ENCODE results near the gene PCNX4.
A peak's percentile ranks its signal among the peaks of the same experiment; 100 is the strongest.
"Not testable (repeated sequence)": the region's sequence is repeated elsewhere in the genome, so short reads cannot be mapped to it uniquely, and the experiment has no call there.

PCNX4 gene
- total RNA-seq = 33.6 to 144 (median 71.9) reads per million in 9 experiments

DNA sequence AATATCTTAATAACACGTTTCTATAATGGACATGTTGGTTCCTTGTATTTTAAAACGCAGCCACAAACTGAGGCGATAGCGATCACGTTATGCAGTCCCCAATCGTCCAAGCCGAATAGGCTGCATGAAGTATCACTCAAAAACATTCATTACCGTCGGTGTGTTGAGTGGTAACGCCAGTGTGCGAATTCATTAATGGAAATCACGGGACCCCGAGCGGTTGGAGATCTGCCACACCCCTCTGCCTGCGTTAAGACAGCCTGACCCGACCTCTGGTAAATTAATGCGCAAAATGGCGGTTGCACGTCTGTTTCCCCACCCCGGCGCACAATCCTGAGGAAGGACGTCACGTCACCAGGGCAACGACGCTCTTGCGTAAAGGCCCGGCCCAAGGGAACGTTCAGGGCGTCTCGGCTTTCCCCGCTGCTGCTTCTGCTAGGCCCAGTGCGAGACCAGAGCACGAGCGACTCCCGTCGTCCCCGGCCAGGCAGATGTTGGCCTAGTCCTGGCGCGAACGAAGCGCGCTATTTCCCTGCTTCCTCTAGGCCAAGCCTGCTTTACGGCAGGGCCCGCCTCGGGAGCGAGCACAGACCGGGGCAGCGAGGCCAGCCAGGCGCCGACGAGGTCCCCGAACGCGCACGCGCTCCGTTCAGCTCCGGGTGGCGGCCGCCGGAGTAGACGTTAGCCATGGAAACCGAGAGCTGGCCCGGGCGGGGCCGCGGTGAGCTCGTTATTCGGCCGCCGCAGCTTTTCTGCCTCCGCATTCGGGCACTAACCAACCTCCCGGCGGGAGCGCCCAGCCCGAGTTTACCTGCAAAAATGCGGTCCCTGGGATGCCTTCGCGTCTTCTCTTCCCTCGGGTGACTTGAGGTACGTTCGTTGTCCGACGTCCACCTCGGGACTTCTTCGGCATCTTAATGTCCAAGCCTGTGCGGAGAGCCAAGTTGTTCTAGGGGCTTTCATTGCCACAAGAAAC lies at the start of gene PCNX4:
TSS of gene PCNX4 (plus strand) at position 374 of the 976 bp plus-strand sequence. CDS start 15,716 bp downstream, outside the sequence.
- ATAC-seq (replicated peaks) (peak; percentile 88), DNase-seq (peak; percentile 90 to 91 (median 91))
- Mint-ChIP-seq H3K27ac (peak within 1 kb of the TSS; percentile 97), H3K4me1 (ENCODE audit: low read depth in 2 of 2) (peaks cover 23 to 40% of the 10 kb centered on the region in 2 donors), H3K9me3 (peaks cover 0 to 6% of the 10 kb centered on the region in 2 donors), H3K27me3 (no peaks in the 10 kb centered on the region), H3K4me3 (peak within 1 kb of the TSS; percentile 88 to 91), H3K36me3 (ENCODE audit: insufficient read depth) (peaks cover 15% of the 10 kb centered on the region)

DNA sequence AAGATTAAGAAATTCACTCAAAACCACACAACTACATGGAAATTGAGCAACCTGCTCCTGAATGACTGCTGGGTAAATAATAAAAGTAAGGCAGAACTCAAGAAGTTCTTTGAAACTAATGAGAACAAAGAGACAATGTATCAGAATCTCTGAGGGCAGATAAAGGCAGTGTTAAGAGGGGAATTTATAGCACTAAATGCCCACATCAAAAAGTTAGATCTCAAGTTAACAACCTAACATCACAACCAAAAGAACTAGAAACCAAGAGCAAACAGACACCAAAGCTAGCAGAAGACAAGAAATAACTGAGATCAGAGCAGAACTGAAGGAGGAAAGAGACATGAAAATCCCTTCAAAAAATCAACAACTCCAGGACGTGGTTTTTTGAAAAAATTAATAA lies 43.7 kb upstream of the PCNX4 start:
- not testable (repeated sequence) for H3K36me3 Mint-ChIP-seq (ENCODE audit: insufficient read depth); H3K27ac Mint-ChIP-seq; H3K9me3 Mint-ChIP-seq; ATAC-seq (replicated peaks); H3K4me1 Mint-ChIP-seq (ENCODE audit: low read depth in 2 of 2); H3K4me3 Mint-ChIP-seq; DNase-seq
- peaks cover 60 to 64% of the 10 kb centered on the region in 2 donors for H3K27me3 Mint-ChIP-seq

DNA sequence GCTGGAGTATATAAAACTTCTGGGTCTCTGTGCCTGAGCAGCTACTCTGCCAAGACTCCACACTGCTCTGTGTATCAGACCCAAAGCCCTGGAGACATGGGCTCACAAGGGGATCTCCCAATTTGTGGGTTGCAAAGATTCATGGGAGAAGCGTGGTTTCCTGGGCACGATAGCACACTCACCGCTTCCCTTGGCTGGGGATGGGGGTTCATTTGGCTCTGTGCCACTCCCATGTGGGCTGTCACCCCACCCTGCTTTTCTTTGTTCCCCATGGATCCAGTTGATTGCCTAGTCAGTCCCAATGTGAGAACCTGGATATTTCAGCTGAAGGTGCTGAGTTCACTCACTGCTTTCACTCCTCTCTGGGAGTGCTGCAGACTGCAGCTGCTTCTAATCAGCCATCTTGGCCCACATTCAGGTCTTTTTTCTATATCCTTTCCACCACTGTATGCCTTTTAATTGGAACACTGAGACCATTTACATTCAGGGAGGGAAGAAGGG lies 40.0 kb upstream of the PCNX4 start:
- peak overlapping the region in 1 of 2 donors; percentile 49 for H3K27ac Mint-ChIP-seq
- peaks cover 34 to 42% of the 10 kb centered on the region in 2 donors for H3K27me3 Mint-ChIP-seq
- H3K4me1 Mint-ChIP-seq (ENCODE audit: low read depth in 2 of 2) = peaks cover 4 to 9% of the 10 kb centered on the region in 2 donors
- no peaks in the 10 kb centered on the region for H3K36me3 Mint-ChIP-seq (ENCODE audit: insufficient read depth)
- peak in 1 of 3 experiments; percentile 1 for DNase-seq
- no peaks in the 10 kb centered on the region for H3K9me3 Mint-ChIP-seq
- H3K4me3 Mint-ChIP-seq = peak overlapping the region in 1 of 2 donors; percentile 23
- ATAC-seq (replicated peaks) = peak; percentile 74

DNA sequence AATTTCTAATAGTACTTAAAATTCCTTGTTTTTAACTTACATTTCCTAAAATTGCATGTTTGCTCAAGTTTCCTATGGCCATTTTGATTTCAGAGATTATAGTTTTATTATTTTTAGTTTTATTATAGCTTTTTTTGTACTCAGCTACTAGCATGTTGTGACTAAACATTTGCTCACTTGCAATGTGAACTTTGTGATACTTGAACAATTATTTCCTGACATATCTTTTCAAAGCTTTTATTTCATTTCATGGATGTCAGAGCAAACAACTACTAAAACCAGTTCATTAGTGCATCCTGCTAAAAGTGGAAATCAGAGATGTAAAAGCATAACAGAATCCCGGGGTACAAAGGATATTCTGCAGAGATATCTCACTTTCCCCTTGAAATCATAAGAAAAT lies 33.6 kb upstream of the PCNX4 start:
- no peak for DNase-seq
- H3K9me3 Mint-ChIP-seq = no peaks in the 10 kb centered on the region
- ATAC-seq (replicated peaks) = no peak
- peaks cover 17 to 34% of the 10 kb centered on the region in 2 donors for H3K27me3 Mint-ChIP-seq
- H3K36me3 Mint-ChIP-seq (ENCODE audit: insufficient read depth) = no peaks in the 10 kb centered on the region
- H3K4me1 Mint-ChIP-seq (ENCODE audit: low read depth in 2 of 2) = no peaks in the 10 kb centered on the region
- no peak overlapping the region for H3K27ac Mint-ChIP-seq
- H3K4me3 Mint-ChIP-seq = no peak overlapping the region

DNA sequence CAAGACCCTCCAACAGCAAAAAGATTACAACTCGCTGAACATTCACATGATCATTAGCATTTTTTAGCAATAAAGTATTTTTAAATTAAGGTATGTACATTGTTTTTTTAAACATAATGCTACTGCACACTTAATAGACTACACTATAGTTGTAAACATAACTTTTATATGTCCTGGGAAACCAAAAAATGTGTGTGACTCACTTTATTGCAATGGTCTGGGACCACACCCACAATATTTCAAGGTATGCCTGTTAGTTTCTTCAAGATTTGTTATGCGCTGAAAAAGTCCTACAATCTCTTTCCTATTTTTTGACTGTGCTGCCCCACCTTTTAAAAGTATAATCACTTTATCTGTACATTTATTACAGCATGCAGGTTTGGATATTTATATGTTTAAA lies 30.4 kb upstream of the PCNX4 start:
- H3K27me3 Mint-ChIP-seq = peaks cover 10 to 16% of the 10 kb centered on the region in 2 donors
- H3K9me3 Mint-ChIP-seq = no peaks in the 10 kb centered on the region
- no peak for ATAC-seq (replicated peaks)
- no peaks in the 10 kb centered on the region for H3K4me1 Mint-ChIP-seq (ENCODE audit: low read depth in 2 of 2)
- no peaks in the 10 kb centered on the region for H3K36me3 Mint-ChIP-seq (ENCODE audit: insufficient read depth)
- H3K27ac Mint-ChIP-seq = no peak overlapping the region
- no peak overlapping the region for H3K4me3 Mint-ChIP-seq
- no peak for DNase-seq

DNA sequence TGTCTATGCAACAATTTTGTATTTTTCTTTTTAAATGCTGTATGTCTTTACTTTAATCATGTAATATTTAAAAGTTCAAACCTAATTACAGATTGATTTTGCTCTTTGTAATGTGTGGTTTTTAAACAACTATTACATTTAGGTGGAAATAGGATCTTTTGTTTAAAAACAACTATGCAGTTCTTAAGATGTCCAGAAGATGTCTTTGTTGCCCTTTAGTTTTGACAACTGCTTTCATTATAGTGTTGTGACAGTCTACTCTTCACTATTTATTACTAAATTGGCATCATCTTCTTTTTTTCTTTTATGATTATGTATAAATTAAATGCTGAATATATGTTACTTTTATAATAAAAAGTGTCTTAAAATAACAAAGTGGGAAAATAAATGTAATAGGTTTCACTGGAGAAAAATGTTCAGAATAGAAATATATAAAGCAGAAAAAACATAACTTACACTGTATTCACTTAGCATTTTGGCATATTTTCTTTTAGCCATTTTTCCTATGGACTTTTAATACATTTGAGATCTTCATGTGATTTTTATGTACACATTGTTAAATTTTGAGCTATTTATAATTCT lies 27.1 kb upstream of the PCNX4 start:
- no peak overlapping the region for H3K27ac Mint-ChIP-seq
- ATAC-seq (replicated peaks) = peak; percentile 79
- no peak for DNase-seq
- peaks cover 10 to 16% of the 10 kb centered on the region in 2 donors for H3K27me3 Mint-ChIP-seq
- H3K4me1 Mint-ChIP-seq (ENCODE audit: low read depth in 2 of 2) = no peaks in the 10 kb centered on the region
- no peaks in the 10 kb centered on the region for H3K9me3 Mint-ChIP-seq
- H3K4me3 Mint-ChIP-seq = no peak overlapping the region
- no peaks in the 10 kb centered on the region for H3K36me3 Mint-ChIP-seq (ENCODE audit: insufficient read depth)

DNA sequence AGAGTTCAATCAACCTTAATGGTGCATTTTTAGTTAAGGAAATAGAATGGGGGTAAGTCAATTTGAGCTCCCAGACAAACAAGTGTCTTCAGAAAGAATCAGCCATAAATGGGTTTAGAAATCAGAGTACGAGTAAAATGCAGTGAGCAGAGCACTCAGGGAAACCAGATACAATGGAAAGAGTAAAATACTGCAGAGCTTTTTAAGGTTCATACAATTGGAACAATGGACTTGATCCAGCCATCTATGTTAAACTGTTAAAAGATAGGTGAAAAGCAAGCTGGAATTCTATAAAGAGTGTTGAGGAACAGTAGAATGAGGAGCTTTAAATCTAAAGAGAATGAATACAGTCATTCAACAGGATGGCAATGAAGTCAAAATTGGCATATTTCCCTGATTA lies 23.8 kb upstream of the PCNX4 start:
- Mint-ChIP-seq H3K27me3 (peaks cover under 1 to 2% of the 10 kb centered on the region in 2 donors), H3K36me3 (ENCODE audit: insufficient read depth) (no peaks in the 10 kb centered on the region), H3K4me1 (ENCODE audit: low read depth in 2 of 2) (no peaks in the 10 kb centered on the region), H3K9me3 (no peaks in the 10 kb centered on the region), H3K4me3 (no peak overlapping the region), H3K27ac (no peak overlapping the region)
- ATAC-seq (replicated peaks) (no peak), DNase-seq (no peak)

DNA sequence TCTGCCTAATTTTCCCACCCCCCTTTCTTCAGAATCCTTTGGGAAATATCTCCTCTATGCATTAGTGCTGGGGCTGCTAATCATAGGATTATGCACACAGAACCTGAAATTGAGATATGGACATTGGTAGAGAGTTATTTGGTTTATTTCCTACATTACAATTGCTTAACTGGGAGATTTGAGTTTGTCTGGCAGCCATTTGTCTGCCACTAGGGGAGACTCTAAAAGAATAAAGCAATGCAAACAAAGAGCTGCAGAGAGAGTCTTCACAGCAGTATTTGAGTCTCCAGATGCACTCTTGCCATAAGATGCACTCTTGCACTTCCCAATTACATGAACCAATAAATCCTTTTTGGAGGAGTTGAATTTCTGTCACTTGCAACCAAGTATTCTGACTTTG lies 12.0 kb upstream of the PCNX4 start:
- Mint-ChIP-seq H3K4me1 (ENCODE audit: low read depth in 2 of 2) (no peaks in the 10 kb centered on the region), H3K27ac (no peak overlapping the region)
- no peak for DNase-seq

DNA sequence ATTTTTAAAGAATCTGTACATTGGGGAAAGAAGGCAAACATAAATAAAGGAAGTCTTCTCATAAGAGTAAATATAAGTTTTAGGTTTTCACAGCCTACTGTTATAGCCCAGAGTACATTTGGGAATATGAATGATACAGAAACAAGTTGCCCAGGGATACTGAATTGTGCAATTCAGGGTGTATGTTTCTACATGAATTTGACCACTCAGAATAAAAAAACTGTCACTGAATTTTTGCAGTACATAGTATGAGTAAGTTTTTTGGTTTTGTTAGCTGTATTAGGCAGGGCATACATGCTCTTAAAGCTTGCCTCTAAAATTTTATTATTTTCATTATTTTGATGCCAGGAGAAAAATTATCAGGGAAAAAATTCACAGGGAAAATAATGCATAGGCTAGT lies 6.6 kb upstream of the PCNX4 start:
- Mint-ChIP-seq H3K4me1 (ENCODE audit: low read depth in 2 of 2) (no peaks in the 10 kb centered on the region), H3K36me3 (ENCODE audit: insufficient read depth) (peaks cover 2% of the 10 kb centered on the region), H3K27me3 (peaks cover 0 to 6% of the 10 kb centered on the region in 2 donors), H3K4me3 (no peak overlapping the region), H3K27ac (no peak overlapping the region), H3K9me3 (no peaks in the 10 kb centered on the region)
- ATAC-seq (replicated peaks) (no peak), DNase-seq (no peak)

More for the DNA sequence above, 12.0 kb upstream of the PCNX4 start:
- no peak for ATAC-seq (replicated peaks)
- Mint-ChIP-seq H3K4me3 (no peak overlapping the region), H3K36me3 (ENCODE audit: insufficient read depth) (peaks cover 2% of the 10 kb centered on the region), H3K27me3 (peaks cover 23 to 27% of the 10 kb centered on the region in 2 donors), H3K9me3 (no peaks in the 10 kb centered on the region)

DNA sequence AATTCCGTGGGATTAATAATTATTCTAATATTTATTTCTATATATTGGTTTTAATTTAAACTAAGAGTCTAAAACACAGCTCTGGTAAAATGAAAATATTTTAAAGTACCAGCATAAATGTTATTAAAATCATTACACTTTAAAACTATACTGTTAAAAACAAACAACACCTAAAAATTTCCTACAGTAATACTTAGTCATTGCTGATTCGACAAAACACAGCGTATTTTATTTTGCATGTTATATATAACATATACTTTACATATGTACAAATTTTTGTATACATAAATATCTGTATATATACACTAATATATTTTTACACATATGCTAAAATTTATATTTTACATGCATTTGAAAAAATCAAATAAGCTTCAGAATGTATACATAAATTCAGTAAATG lies 6.0 kb upstream of the PCNX4 start:
- H3K27me3 Mint-ChIP-seq = peaks cover 0 to 6% of the 10 kb centered on the region in 2 donors
- no peaks in the 10 kb centered on the region for H3K4me1 Mint-ChIP-seq (ENCODE audit: low read depth in 2 of 2)
- H3K9me3 Mint-ChIP-seq = no peaks in the 10 kb centered on the region
- DNase-seq = no peak
- no peak overlapping the region for H3K27ac Mint-ChIP-seq
- ATAC-seq (replicated peaks) = no peak
- no peak overlapping the region for H3K4me3 Mint-ChIP-seq
- H3K36me3 Mint-ChIP-seq (ENCODE audit: insufficient read depth) = peaks cover 2% of the 10 kb centered on the region

DNA sequence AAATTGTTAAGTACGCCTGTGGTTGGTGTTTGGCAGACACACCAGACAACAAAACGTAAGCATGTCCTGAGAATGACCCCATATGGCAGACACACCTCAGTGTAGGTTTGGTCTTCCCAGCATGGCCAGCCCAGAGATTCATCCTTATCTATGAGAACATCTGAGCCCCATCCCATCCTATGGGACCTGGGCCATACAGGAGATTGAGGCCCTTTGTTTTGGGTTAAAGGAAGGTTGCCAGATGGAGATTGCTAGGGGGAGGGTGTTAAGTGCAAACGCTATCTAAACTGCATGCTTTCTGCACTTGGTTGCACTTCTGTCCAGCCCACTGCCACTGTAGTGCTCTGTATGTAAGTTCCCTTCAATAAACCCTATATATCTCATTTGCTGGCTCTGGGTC lies 4.1 kb upstream of the PCNX4 start:
- peaks cover 2 to 10% of the 10 kb centered on the region in 2 donors for H3K4me1 Mint-ChIP-seq (ENCODE audit: low read depth in 2 of 2)
- no peaks in the 10 kb centered on the region for H3K9me3 Mint-ChIP-seq
- H3K27me3 Mint-ChIP-seq = peaks cover 0 to 6% of the 10 kb centered on the region in 2 donors
- ATAC-seq (replicated peaks) (no peak), DNase-seq (no peak)
- no peak overlapping the region for H3K4me3 Mint-ChIP-seq
- peaks cover 15% of the 10 kb centered on the region for H3K36me3 Mint-ChIP-seq (ENCODE audit: insufficient read depth)
- H3K27ac Mint-ChIP-seq = no peak overlapping the region

DNA sequence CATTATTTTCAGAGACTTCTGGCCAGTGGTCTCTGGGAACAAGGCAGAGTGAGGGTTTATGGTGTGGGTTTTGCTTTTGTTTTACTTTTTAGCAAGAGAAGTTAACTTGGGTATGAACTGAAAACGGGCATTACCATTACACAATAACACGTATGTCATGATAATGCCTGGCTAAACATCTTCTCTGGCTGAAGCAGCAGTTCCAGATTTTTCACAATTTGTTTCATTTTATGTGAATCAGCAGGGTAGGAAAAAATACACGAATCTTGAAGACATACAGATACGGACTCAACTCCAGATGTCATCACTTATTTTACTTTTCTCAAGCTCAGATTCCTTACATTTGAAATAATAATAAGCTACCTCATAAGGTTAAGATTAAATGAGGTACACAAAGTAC lies 2.5 kb upstream of the PCNX4 start:
- Mint-ChIP-seq H3K4me1 (ENCODE audit: low read depth in 2 of 2) (peaks cover 16 to 26% of the 10 kb centered on the region in 2 donors), H3K27ac (no peak overlapping the region), H3K36me3 (ENCODE audit: insufficient read depth) (peaks cover 15% of the 10 kb centered on the region), H3K9me3 (peaks cover 0 to 2% of the 10 kb centered on the region in 2 donors), H3K27me3 (peaks cover 0 to 6% of the 10 kb centered on the region in 2 donors), H3K4me3 (no peak overlapping the region)
- no peak for DNase-seq
- ATAC-seq (replicated peaks) = no peak

DNA sequence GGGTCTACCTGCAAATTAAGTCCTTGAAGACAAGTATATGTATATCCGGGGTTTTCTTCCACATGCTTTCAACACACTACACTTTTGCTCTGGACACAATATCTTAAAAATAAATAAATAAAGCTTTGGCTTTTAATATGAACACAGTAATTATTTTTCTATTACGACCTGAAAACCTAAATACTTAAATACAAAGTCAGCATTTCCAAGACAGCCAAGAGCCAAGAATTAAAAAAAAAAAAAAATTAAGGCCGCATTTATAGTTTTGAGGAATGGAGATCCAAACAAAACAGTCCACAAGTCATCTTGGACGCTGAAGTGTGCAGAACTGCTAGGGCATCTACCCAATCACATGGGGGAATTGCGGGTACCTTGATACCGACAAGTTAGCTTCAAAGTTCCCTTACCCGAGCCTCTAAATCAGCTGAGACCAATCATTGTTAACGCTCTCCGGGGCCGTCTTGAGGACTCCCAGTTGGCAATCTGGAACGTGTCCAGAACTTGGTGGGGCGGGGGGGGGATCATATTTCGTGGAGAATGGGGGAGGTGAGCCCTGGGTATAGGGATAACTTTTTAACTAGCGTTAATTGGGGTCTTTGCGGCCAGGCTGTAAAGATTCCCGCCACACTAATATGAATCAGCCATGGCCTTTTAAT lies 731 bp upstream of the PCNX4 start:
- H3K9me3 Mint-ChIP-seq = peaks cover 0 to 6% of the 10 kb centered on the region in 2 donors
- peaks cover 15% of the 10 kb centered on the region for H3K36me3 Mint-ChIP-seq (ENCODE audit: insufficient read depth)
- DNase-seq = peak in 2 of 3 experiments; percentile 3 to 16
- no peak for ATAC-seq (replicated peaks)
- peak overlapping the region; percentile 88 to 91 for H3K4me3 Mint-ChIP-seq
- H3K27me3 Mint-ChIP-seq = no peaks in the 10 kb centered on the region
- H3K27ac Mint-ChIP-seq = peak overlapping the region; percentile 97
- H3K4me1 Mint-ChIP-seq (ENCODE audit: low read depth in 2 of 2) = peaks cover 23 to 40% of the 10 kb centered on the region in 2 donors
